ENCODE results near the gene TLR5.
"Not testable (repeated sequence)": the region's sequence is repeated elsewhere in the genome, so short reads cannot be mapped to it uniquely, and the experiment has no call there.

The TLR5 gene, protein sequence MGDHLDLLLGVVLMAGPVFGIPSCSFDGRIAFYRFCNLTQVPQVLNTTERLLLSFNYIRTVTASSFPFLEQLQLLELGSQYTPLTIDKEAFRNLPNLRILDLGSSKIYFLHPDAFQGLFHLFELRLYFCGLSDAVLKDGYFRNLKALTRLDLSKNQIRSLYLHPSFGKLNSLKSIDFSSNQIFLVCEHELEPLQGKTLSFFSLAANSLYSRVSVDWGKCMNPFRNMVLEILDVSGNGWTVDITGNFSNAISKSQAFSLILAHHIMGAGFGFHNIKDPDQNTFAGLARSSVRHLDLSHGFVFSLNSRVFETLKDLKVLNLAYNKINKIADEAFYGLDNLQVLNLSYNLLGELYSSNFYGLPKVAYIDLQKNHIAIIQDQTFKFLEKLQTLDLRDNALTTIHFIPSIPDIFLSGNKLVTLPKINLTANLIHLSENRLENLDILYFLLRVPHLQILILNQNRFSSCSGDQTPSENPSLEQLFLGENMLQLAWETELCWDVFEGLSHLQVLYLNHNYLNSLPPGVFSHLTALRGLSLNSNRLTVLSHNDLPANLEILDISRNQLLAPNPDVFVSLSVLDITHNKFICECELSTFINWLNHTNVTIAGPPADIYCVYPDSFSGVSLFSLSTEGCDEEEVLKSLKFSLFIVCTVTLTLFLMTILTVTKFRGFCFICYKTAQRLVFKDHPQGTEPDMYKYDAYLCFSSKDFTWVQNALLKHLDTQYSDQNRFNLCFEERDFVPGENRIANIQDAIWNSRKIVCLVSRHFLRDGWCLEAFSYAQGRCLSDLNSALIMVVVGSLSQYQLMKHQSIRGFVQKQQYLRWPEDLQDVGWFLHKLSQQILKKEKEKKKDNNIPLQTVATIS

DNA sequence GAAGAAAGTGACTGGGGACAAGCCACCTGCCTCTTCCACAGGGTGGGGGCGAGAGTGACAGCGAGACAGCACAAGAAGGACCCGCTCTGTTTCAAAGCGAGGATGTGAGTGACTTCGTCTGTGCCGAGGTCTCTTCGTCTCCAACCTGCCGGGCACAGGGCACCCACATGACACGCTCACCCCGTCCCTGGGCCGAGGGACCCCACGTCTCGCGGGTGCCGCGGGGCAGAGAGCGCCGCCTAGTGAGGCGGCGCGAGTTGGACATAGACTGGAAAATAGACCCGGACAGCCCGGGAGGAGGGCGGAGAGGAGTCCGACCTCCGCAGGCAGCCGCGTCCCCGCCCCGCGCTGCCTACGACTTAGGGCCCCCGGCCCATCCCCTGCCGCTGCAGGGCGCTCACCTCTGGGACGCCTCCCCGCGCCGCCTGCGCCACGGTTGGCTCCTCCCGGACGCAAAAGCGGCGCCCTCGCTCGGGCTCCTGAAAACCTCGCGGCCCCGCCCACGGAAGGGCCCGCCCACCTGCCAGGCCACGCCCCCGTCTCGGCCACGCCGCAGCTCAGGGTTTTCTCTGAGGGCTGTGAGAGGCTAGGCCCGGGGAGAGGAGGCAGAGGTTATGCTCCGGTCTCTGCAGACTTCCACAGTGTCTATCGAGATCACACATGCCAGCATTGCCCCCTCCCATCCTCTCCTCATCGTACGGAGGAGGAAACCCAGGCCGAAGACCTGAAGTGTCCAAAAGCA is at the start of gene TLR5:
TSS of gene TLR5 (minus strand) at position 454 of the 742 bp plus-strand sequence. CDS start 30,217 bp downstream, outside the sequence.
- peak; percentile 89 to 90 for DNase-seq

DNA sequence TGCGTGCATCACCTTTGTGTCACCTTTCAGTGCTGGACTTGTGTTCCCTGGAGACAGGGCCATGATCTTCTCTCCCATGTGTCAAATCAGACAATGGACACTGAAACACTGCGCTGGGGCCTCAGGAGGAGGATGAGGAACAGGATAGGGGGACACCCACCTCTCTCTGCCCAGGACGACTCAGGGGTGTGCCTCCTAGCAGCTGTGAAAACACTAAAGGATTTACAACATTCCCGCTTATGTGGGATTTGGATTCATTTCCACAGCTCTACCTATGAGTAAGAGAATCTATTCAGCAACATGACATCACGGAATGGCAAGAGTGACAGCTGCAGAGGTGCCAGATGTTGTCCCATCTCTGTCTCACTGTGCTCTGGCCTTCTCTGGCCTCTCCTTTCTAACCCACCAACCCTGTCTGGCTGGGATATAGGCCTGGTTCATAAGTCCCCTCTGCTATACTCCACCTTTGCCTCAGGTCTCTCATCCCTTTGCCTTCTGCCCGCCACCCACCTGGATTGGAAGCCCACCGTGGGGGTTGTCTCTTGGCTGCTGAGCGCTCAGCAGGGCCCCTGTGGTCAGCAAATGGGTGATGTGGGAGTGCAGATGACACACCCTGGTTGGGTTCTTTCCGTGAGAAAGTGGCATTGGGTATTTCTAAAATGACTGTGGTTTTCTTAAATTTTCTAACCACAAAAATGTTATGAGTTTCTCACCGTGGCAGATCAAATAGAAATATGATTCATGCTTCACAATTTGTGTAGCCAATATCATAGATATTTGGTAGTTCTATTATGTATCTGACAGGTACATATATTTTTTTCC is 47.1 kb upstream of the TLR5 start:
- peak; percentile 37 to 57 for DNase-seq

DNA sequence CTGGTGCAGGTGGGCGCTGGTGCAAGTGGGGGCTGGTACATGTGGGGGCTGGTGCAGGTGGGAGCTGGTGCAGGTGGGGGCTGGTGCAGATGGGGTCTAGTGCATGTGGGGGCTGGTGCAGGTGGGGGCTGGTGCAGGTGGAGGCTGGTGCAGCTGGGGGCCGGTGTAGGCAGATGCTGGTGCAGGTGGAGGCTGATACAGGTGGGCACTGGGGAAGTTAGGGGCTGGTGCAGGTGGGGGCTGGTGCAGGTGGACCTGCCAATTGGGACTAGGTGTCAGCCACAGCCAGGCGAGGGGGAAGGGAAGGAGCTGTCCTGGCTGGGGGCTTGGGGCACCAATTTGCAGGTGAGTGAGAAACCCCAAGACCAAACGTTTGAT is 46.5 kb upstream of the TLR5 start:
- no peak for DNase-seq

DNA sequence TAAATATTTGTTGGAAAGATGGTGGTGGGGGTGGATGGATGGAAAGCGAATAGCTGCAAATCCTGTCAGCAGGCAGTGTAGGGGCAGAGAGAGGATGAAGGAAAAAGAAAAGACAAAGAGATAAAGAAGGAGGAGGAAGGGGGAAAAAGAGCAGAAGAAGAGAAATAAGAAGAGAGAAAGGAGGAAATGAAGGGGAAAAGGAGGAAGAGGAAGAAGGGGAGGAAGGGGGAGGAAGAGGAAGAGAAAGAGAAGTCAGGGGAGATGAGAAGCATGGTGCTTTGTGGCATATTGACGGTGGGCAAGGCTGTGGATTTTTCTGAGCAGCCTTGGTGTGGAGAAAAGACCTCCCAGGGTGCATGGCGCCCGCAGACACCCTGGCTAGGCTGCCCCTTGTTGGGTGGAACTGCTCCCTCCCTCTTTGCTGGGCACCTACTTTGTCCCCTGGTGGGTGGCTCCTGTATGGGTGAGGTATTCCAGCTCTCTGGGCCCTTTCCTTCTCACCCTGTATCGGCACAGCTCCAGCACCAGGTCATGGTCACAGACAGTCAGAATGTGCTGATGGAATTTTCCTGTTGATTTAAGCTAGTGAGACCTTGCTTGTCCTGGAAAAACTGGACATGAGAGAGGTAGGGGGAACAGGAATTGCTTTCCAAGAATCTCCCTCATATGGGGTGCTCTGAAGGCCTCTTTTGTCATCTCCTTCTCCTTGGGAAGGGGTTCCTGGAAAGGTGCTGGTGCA is 45.7 kb upstream of the TLR5 start:
- no peak for DNase-seq

DNA sequence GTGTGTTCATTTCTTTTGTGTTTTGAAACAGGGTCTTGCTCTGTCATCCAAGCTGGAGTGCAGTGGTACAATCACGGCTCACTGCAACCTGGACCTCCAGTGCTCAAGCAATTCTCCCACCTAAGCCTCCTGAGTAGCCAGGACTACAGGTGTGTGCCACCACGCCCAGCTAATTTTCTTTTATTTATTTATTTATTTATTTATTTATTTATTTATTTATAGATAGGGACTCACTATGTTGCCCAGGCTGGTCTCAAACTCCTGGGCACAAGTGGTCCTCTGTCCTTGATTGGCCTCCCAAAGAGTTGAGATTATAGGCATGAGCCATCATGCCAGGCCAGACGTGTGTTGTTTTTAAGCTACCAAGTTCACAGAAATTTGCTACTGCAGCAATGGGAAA is 43.8 kb upstream of the TLR5 start:
- no peak for DNase-seq

DNA sequence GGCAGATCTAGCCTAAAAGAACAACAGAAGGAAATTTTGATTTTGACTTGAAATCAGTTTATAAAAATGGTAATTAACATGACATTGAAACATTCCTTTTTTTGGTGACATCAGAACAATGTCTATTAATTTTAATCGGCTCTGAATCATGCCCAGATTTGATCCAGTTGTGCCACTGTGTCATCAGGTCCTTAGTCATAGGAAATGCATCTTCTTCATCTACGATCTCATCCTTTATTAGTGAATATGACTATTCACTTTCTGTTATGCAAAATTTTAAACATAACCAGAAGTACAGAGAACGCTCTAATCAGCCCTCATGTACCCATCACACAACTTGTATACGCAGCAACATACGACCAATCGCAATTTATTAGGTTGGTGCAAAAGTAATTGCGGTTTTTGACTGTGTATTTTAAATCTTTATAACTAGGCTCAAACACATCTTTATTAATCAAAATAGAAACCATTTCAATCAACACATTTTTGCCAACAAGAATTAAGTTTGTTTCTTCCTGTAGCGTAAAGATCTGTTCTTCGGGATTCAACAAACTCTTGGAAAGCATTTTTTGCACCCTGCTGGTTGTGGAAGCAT is 40.3 kb upstream of the TLR5 start:
- no peak for DNase-seq

DNA sequence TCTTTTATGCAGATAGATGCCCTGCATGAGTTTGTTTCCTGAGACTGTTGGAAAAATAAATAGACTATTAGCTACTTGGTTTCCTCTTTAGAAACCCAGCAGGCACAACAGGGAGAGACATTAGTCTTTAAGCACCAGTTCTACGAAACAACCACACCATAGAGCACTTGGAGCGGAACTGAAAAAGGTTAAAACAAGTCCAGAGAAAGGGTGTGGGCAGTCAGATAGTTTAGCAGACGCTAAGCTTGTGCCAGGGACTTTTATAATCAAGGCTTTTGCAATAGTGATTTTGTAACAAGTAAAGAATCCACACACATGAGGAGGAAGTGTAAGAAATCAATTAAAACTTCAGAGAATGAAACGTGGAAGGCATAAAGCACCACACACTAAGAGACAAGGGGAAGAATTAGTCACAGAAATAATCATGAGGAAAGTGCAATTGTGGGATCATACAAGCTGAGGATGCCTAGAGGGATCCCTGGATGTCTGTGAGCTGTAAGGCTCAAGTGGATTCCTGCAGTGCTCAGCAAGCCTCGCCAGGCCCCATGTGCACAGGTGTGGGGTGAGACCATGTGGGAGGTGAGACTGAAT is 37.8 kb upstream of the TLR5 start:
- no peak for DNase-seq

DNA sequence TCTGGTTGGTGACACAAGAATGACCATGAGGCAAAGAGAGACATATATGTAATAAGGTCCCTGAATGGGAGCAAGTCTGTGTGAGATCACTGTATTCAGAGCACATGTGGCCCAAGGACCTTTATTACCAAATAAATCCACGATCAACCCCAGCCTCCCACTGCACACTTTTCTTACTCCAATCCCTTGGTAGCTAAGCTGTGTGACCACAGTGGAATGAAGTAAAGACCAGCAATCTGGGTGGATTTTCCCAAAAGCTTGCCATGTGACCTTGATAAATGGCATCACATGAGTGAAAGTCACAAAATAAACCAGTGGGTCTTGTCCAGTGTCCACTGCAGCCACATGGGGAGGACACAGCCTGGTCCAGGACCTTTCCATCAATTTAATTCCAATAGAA is 36.7 kb upstream of the TLR5 start:
- DNase-seq: no peak

DNA sequence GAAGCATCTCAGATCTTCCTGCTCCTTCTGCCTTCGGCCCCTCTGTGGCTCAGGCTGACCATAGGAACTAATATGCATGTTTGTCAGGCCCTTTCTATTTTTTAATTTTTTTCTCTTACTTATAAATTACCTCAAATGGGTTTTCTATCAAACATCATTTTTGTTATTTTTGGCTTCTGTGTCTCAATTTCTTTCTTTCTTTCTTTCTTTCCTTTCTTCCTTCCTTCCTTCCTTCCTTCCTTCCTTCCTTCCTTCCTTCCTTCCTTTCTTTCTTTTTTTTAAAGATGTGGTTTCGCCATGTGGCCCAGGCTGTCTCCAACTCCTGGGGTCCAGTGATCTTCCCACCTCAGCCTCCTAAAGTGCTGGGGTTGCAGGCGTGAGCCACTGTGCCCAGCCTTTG is 36.2 kb upstream of the TLR5 start:
- DNase-seq: no peak

DNA sequence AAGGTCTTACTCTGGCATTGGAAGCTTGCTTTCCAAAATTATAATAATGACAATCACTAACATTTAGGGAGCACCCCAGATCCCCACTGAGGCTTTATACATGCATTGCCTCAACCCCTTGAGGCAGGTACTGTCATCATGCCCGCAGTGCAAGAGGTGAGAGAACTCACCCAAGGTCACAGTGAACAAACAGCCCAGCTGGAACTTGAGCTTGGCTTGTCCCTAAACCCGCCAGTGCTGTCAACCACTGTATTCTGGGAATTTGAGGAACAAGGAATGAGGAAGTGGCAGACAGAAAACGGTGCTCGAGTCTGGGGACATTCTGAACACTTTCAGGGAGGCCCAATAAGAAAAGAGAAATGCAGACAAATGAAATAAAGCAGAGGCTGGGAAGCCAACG is 34.6 kb upstream of the TLR5 start:
- DNase-seq: no peak

DNA sequence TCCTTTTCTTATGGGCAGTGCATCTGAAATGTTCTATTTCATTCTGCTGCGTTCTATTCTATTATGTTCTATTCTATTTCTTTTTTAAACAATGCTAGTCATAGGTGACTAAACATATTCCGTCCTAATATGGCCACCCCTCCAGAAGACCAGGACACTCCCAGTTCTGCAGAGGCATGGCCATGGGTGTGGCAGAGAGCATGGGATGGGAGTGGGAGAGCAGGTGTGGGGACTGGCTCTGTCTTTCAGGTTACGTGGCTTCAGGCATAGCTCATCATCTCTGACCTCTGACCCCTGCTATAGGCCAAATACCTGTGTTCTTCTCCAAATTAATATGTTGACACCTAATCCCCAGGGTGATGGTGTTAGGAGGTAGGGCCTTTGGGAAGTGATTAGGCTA is 33.4 kb upstream of the TLR5 start:
- DNase-seq: no peak

DNA sequence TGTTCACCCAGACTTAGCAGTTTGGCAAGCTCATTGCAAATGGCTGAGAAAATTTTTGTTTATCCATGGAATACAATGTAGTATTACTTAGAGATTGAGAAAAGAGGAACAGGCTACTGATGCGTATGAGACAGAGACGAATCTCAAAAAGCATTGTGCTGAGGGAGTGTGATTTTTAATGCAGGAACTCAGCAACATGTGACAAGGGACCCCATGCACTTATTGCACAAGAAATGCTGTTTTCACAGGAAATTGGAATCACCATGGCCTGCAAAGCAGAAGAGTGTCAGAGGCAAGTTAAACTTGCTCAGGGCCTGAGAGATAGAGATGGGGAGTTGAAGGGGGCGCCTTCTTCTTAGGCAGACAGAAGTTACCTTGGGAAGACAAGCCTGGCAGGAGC is 32.6 kb upstream of the TLR5 start:
- no peak for DNase-seq

DNA sequence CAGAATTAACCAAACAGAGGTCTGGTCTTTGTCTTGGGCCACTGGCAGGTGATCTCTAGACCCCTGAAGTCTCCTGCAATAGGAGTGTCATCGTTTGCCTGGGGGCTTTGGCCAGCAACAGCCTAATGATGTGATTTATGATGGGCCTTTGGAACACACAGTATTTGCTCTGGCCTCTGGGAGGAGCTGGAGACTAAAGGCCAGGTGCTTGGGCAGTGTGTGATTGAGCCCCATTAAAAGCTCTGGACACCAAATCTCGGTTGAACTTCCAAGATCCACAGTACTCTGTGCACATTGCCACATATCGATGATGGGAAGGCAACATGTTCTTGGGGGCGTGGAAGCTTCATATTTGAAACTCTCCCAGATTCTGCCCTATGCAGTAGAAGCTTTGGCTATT is 32.0 kb upstream of the TLR5 start:
- DNase-seq: no peak

DNA sequence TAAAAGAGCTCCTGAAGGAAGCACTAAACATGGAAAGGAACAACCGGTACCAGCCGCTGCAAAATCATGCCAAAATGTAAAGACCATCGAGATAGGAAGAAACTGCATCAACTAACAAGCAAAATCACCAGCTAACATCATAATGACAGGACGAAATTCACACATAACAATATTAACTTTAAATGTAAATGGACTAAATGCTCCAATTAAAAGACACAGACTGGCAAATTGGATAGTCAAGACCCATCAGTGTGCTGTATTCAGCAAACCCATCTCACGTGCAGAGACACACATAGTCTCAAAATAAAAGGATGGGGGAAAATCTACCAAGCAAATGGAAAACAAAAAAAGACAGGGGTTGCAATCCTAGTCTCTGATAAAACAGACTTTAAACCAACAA is 26.4 kb upstream of the TLR5 start:
- not testable (repeated sequence) for DNase-seq

DNA sequence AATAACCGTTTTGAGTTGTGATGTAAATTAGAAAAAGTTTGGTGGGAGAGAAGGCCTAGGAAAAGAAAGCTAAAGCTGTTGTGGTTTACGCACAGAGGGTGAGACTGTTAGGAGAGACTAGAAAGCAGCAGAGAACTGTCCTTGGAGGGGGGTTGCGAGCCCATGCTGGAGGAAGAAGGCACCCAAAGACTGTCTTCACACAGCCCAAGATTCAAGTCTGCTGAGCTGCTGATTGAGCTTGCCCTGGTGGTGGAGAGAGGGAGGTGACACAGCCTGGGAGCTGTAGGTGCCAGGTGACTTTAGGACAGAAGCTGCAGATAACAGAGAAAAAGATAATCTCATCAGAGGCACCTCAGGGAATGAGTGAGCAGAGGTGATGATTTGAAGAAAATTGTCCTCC is 18.3 kb upstream of the TLR5 start:
- DNase-seq: no peak

DNA sequence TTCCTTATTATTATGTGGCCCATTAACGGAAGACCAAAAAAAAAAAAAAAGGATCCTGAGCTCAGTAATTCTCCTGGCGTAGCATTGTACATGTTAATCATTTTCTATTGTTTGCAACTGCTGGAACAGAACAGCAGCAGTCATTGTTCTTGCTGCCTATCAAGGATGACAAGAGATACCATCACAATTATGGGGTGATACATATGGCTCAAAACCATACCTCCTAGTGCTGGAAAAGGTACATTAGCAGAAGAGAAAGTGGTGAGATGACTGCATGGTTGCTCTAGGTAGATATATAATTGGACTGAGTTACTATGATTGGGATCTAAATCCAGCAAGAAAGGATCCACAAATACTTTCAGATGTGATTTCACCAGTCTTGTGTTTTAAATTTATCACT is 13.3 kb upstream of the TLR5 start:
- no peak for DNase-seq

DNA sequence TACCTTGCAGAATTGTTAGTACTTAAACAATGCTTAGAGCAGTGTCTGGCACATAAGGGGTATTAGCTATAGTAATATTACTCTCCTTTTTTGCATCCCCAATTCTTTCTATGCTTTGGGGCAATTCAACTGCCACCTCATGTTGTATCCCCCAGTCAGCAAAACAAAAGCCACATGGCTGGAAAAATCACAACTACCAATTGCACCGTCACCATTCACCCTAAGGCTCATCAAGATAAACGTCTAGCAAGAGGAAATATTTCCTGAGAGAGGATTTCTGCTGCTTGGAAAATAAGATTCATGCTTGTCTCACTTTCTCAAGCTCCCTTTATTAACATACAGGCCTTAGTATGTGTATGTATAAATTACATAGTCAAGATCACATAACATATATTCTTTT is 12.1 kb upstream of the TLR5 start:
- no peak for DNase-seq

DNA sequence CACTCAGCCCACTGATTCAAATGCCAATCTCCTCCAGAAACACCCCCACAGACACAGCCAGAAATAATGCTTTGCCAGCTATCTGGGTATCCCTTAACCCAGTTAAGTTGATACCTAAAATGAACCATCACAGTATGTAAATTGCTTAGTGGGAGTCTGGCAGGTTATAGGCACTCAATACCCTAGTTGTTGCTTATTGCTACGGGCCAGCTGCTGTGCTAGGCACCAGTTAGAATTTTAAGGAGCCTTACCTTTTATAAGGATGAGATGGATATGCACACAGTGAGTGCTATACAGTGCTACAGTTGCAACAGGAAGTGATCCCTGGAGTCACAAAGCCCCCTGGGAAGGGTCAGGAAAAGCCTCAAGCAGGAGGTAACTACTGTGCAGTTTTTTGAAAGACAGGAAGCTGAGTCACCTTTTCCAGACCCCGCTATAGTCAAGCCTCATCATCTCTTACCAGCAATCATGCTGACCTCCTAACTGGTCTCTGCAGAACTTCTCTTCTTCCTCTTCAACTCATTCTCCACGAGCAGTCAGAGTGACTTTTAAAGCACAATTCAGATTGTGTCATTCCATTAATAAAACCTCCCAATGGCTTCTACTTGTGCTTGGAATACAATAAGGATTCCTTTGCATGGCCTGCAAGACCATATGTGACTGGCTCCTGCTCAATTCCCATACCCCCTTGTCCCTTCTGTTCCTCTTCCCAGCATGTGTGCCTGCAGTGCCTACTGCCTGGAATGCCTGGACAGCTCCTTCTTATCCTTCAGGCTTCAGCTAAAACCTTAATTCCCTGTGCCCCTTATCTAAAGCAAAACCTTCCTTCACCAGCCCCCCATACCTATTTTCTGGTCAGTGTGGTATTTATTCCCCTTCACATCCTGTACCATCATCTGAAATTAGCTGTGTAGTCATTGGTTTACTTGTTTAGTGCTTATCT is 10.4 kb upstream of the TLR5 start:
- DNase-seq: no peak

DNA sequence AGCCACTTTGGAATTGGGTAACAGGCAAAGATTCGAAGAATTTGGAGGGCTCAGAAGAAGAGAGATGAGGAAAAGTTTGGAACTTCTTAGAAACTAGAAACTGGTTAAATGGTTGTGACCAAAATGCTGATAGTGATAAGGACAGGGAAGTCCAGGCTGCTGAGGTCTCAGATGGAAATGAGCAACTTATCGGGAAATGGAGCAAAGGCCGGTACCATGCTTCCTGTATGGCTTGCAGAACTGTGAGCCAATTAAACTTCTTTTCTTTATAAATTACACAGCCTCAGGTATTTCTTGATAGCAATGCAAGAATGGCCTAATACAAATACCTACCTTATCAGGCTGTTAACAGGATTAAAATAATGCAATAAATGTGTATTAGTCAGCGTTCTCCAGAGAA is 9.4 kb upstream of the TLR5 start:
- DNase-seq: no peak

DNA sequence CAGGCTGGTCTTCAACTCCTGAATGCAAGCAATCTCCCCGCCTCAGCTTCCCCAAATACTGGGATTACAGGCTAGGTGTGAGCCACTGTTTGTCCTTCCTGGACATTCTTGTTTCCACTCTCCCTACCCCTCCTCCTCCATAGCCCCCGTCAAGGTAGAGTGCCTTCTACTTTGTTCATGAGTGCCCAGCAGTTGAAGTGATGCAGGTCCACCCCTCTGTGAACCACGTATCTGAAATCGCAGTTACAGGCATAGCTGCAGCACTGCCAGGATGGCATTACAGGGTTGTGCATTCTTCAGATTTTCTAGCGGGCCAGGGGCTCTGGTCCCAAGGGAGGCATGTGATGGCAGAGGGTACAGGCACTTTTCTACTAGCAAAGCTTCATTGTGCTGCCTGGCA is 7.4 kb upstream of the TLR5 start:
- DNase-seq: no peak
